GM12878 (cell line): ENCODE data around the gene LDB3. TPM values are rescaled to one million over a fixed set of nuclear protein-coding genes. Genes with fewer than 3 reads are reported as not detected.

Experiments used
- ATAC-seq: fragments of 200-7000 bp; cut with Tn5 transposase; 3 replicates; pipeline ENCODE4 v1.9.1; 2020; ENCODE audit warnings: mild to moderate bottlenecking, moderate library complexity
- BruUV-seq: library from RNA; stranded (reverse); fragments of 400-500 nt; replicated peaks from 2 replicates; lab custom pipeline; 2021; lab: Mats Ljungman, UMichigan
- CTCF ChIA-PET: fragments of 300-600 bp; sonication (Branson Sonifier 250); formaldehyde crosslinking; extraction: SDS; loops from one replicate; lab custom pipeline; 2021; ENCODE audit warnings: inconsistent platforms; lab: Yijun Ruan, JAX
- POLR2A ChIA-PET: fragments of 350-600 bp; formaldehyde crosslinking; extraction: SDS; loops from one replicate; lab custom pipeline; 2021; ENCODE audit warnings: inconsistent platforms; lab: Charles Lee
- RAD21 ChIA-PET: fragments of 300-600 bp; sonication (Branson Sonifier 250); formaldehyde crosslinking; loops from one replicate; lab custom pipeline; 2023; ENCODE audit warnings: antibody characterized with exemption; ENCODE audit not compliant: unreplicated experiment; lab: Charles Lee
- SMC1A ChIA-PET: fragments of 300-600 bp; sonication (Branson Sonifier 250); formaldehyde crosslinking; loops from one replicate; lab custom pipeline; 2023; ENCODE audit not compliant: unreplicated experiment, uncharacterized antibody; lab: Charles Lee
- DNase-seq: peaks from one replicate; pipeline ENCODE4 v3.0.0-alpha.2; 2011; ENCODE audit warnings: low read depth, low spot score
- FAIRE-seq: peaks from 3 replicates; lab custom pipeline; 2011; peaks lifted over from hg19 to GRCh38; lab: Jason Lieb, UNC
- H2AFZ ChIP-seq: 2 replicates; pipeline ENCODE4 v1.6.0; 2011; ENCODE audit warnings: low read depth, low read length, control low read depth; ENCODE audit not compliant: control insufficient read depth
- H3K27ac ChIP-seq: 2 replicates; pipeline ENCODE4 v1.5.1; 2011; ENCODE audit warnings: control low read depth; ENCODE audit not compliant: control insufficient read depth, insufficient read depth
- H3K27me3 ChIP-seq, 2 experiments: replicated peaks in 1 of 2; 2 replicates each; pipeline versions ENCODE4 v1.6.0 to v1.6.1; 2011; ENCODE audit warnings: low read length in 1 of 2; ENCODE audit not compliant: control insufficient read depth in 2 of 2, insufficient read depth in 2 of 2
- H3K36me3 ChIP-seq, 2 experiments: 2 replicates each; pipeline ENCODE4 v1.5.1; 2011; ENCODE audit warnings: low read length in 1 of 2; ENCODE audit not compliant: control insufficient read depth in 2 of 2, insufficient read depth in 2 of 2
- H3K4me1 ChIP-seq: 2 replicates; pipeline ENCODE4 v1.6.1; 2011; ENCODE audit warnings: mild to moderate bottlenecking, low read length, moderate library complexity, mixed read lengths; ENCODE audit not compliant: control insufficient read depth, insufficient read depth
- H3K4me2 ChIP-seq: 2 replicates; pipeline ENCODE4 v1.6.0; 2011; ENCODE audit warnings: control low read depth; ENCODE audit not compliant: control insufficient read depth, insufficient read depth
- H3K4me3 ChIP-seq: fragments of 200-600 bp; sonication (generic); 2 replicates; pipeline ENCODE4 v1.5.1; 2016
- H3K79me2 ChIP-seq: 2 replicates; pipeline ENCODE4 v1.6.0; 2011; ENCODE audit warnings: low read length; ENCODE audit not compliant: control insufficient read depth, insufficient read depth
- H3K9ac ChIP-seq: 2 replicates; pipeline ENCODE4 v1.8.0; 2011; ENCODE audit warnings: low read length, control low read depth, mixed read lengths; ENCODE audit not compliant: control insufficient read depth, insufficient read depth
- H3K9me3 ChIP-seq: replicated peaks from 3 replicates; pipeline ENCODE4 v1.5.1; 2011; ENCODE audit warnings: mild to moderate bottlenecking, low read length; ENCODE audit not compliant: control insufficient read depth, insufficient read depth
- H4K20me1 ChIP-seq: 2 replicates; pipeline ENCODE4 v1.6.0; 2011; ENCODE audit not compliant: control insufficient read depth, insufficient read depth
- CBFB ChIP-seq: IDR thresholded peaks from 2 replicates; pipeline ENCODE4 v1.6.1; 2016; ENCODE audit warnings: antibody characterized with exemption, low read depth
- CBX3 ChIP-seq: fragments of 200-600 bp; sonication (generic); IDR thresholded peaks from 2 replicates; pipeline ENCODE4 v1.6.1; 2016; ENCODE audit warnings: low read depth, borderline replicate concordance
- HDGF ChIP-seq: fragments of 450-650 bp; IDR thresholded peaks from 2 replicates; pipeline ENCODE4 v1.6.1; 2016; ENCODE audit warnings: antibody characterized with exemption
- MEF2B ChIP-seq: fragments of 450-650 bp; IDR thresholded peaks from 2 replicates; pipeline ENCODE4 v1.6.1; 2018; ENCODE audit warnings: mild to moderate bottlenecking, moderate library complexity; ENCODE audit not compliant: partially characterized antibody, poor library complexity, severe bottlenecking
- NBN ChIP-seq: fragments of 450-650 bp; IDR thresholded peaks from 2 replicates; pipeline ENCODE4 v1.6.1; 2016
- NRF1 ChIP-seq: conservative IDR thresholded peaks from 2 replicates; pipeline ENCODE4 v1.6.1; 2011; ENCODE audit warnings: mild to moderate bottlenecking, low read depth, low read length, improper control_type of control experiment
- POLR2AphosphoS2 ChIP-seq: IDR thresholded peaks from 2 replicates; pipeline ENCODE4 v1.6.1; 2011; ENCODE audit warnings: low read depth, mild to moderate bottlenecking, low read length, improper control_type of control experiment, moderate library complexity
- POLR2AphosphoS5 ChIP-seq: IDR thresholded peaks from 2 replicates; pipeline ENCODE4 v1.6.1; 2011; ENCODE audit warnings: mild to moderate bottlenecking, low read length, inconsistent platforms
- RELA ChIP-seq: fragments of 450-650 bp; IDR thresholded peaks from 2 replicates; pipeline ENCODE4 v1.8.0; 2014; ENCODE audit warnings: borderline replicate concordance; ENCODE audit not compliant: partially characterized antibody
- SRF ChIP-seq, 2 experiments: IDR thresholded peaks; 2 replicates each; pipeline ENCODE4 v1.6.1; 2011; ENCODE audit warnings: low read depth in 2 of 2, low read length in 2 of 2, mild to moderate bottlenecking in 1 of 2, moderate library complexity in 1 of 2
- ZBED1 ChIP-seq: IDR thresholded peaks from 2 replicates; pipeline ENCODE4 v1.6.1; 2016; ENCODE audit warnings: borderline replicate concordance
- WGBS: methylation state at CpG from one replicate; pipeline ENCODE4 v1.1.6; 2016; ENCODE audit warnings: low lambda C conversion rate; ENCODE audit not compliant: insufficient replicate concordance, insufficient coverage; ENCODE audit errors: missing lambda C conversion rate; 5-methylcytosine and 5-hydroxymethylcytosine counted together
- in situ Hi-C: fragments of 300-500 bp; cut with MboI; formaldehyde crosslinking; loops from 9 replicates; pipeline ENCODE4 v1.14.3; 2018; ENCODE audit warnings: mixed read lengths
- intact Hi-C: fragments of 100-400 bp; cut with micrococcal nuclease; formaldehyde crosslinking; loops from one replicate; pipeline ENCODE4 v1.14.2; 2022; ENCODE audit not compliant: unreplicated experiment
- polyA plus RNA-seq, 11 experiments: library from polyadenylated mRNA; depleted of rRNA in 4 of 11; unstranded in 6 of 11; stranded (reverse) in 5 of 11; fragments of >200 nt; fragmentation: Nextera tagmentation in 4 of 11; fragmentation: Illumina TruSeq in 1 of 11; extraction: Ambion mirVana in 4 of 11; extraction: Trizol in 1 of 11; gene quantifications; 1 replicate in 1 of 11; 2 replicates in 10 of 11; pipeline versions ENCODE4 v1.2.1 to v1.2.3, GENCODE V29; 2011 to 2016; ENCODE audit warnings: inconsistent platforms in 2 of 11, missing spikeins in 2 of 11, low read depth in 1 of 11
- total RNA-seq, 4 experiments: library from RNA; depleted of rRNA in 3 of 4; stranded (reverse); fragments of >200 nt in 3 of 4; fragmentation: Illumina TruSeq in 1 of 4; extraction: Trizol in 1 of 4; gene quantifications; 2 replicates each; pipeline versions ENCODE4 v1.2.1 to v1.2.3, GENCODE V29; 2013 to 2021
- TF ChIP-seq, protein P1 (sequence below): IDR thresholded peaks from 2 replicates; pipeline ENCODE4 v1.6.1; 2012; ENCODE audit warnings: low read depth, low read length, improper control_type of control experiment

The LDB3 gene
- total and polyA plus RNA-seq, 10 of the 15 experiments (the other 5 are each of a cell fraction or from before 2014, with no cell fraction given), result 0.02 to 0.07 (median 0.04) TPM; not detected in 1

DNA sequence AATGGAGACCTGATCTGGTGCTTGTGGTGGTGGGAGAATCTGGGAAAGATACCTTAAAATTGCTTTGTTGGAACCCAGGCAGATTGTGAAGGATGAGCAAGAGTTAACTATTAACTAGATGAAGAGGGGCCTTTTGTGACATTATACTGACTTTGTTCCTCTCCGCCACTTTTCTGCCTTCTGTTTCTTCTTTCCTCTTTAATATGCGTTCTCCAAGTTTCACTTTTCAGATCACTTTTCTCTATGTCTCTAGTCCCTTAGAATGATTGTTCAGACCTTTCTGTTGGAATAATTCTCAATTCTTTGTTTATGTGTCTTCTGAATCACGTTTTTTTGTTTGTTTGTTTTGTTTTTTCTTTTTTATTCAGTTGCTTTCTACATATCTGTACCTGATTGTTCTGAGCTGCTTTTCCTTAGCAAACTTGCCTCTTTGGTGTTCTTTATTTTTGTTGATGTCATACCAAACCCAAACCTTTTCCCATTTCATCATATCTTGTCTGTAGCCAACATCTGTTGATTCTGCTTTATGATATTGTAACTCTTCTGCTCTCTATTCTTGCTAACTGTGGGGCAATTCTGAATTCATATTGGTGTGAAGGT, 90.9 kb downstream of the LDB3 start:
- Histone ChIP-seq H4K20me1 (no peaks in the 10 kb centered on the region), H2AFZ (no peak overlapping the region), H3K9me3 (no peaks in the 10 kb centered on the region; the same call in 2 of the 3 replicates), H3K27me3 (no peaks in the 10 kb centered on the region), H3K79me2 (peaks cover 67% of the 10 kb centered on the region), H3K4me1 (no peaks in the 10 kb centered on the region; the same call in 1 of the 2 replicates), H3K9ac (no peak overlapping the region), H3K4me2 (peak overlapping the region; percentile 81), H3K27ac (peak overlapping the region; percentile 17; the same call in 1 of the 2 replicates), H3K36me3 (no peaks in the 10 kb centered on the region), H3K4me3 (peak overlapping the region; percentile 79)
- intact Hi-C loops, result no loop called here
- TF ChIP-seq NBN (peak; percentile 36; the same call in 1 of the 2 replicates), SRF (IDR thresholded peaks at IDR 0.05; ENCODE audit: low read depth in 2 of 2, low read length in 2 of 2) (no peak), HDGF (0 out of 2 replicates have a peak, but pooled peaks have one; percentile 33)
- ATAC-seq (no peak), DNase-seq (no peak), FAIRE-seq (peak; percentile 78)
- ChIA-PET CTCF (interaction anchor here (0.7 to 1.9 kb wide), 6 partner anchors 9 to 145 kb away, joined by 3 to 7 read pairs (median 6); no protein-coding TSS in a partner anchor), RAD21 (interaction anchor here (1.5 to 2.6 kb wide), 5 partner anchors 19 to 120 kb away, joined by 3 to 16 read pairs (median 5); no protein-coding TSS in a partner anchor), SMC1A (interaction anchor here (1.1 to 2.6 kb wide), 7 partner anchors 11 to 131 kb away, joined by 3 to 11 read pairs (median 8); no protein-coding TSS in a partner anchor), POLR2A (interaction anchor here (0.6 kb wide), 1 partner anchor 112 kb away, joined by 4 read pairs; no protein-coding TSS in a partner anchor)
- BruUV-seq, result no TSS peak
- WGBS, result 73% methylated on average over 3 of the region's 3 CpGs
- in situ Hi-C loops, result no loop called here

DNA sequence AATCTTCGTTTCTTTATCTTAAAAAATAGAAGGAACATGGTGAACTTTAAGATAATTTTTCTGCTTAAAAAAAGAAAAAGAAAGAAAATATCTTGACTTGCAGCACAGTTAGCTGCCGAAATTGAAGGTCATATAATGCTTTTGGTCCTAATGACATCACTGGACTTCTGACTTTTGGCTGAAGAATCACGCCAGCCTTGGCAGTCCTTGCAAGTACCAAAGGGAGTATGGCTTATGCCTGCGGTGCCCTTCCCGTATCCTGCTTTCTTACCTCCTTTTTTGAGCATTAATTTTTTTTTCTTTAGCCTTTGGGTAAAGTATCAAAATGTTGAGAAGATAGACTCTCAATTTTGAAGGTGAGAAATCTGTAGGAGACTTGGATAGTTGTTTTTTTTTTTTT, 95.1 kb downstream of the LDB3 start:
- ChIA-PET CTCF (no interaction called here), POLR2A (interaction anchor here (0.9 kb wide), 1 partner anchor 10 kb away, joined by 3 read pairs; no protein-coding TSS in a partner anchor), RAD21 (no interaction called here), SMC1A (interaction anchor here (2.6 kb wide), 1 partner anchor 8 kb away, joined by 10 read pairs; no protein-coding TSS in a partner anchor)
- no peak overlapping the region for H2AFZ ChIP-seq
- intact Hi-C loops (loop anchor here (5.0 kb wide), 1 partner anchor 84 kb away; no protein-coding TSS in a partner anchor), in situ Hi-C loops (no loop called here)
- no peak overlapping the region for H3K9ac ChIP-seq
- FAIRE-seq, result no peak
- H3K4me3 ChIP-seq, result no peak overlapping the region
- H3K36me3 ChIP-seq, result no peaks in the 10 kb centered on the region
- peaks cover 65% of the 10 kb centered on the region for H3K79me2 ChIP-seq
- no peaks in the 10 kb centered on the region for H3K27me3 ChIP-seq
- no peak for DNase-seq
- H3K4me2 ChIP-seq, result no peak overlapping the region
- H3K9me3 ChIP-seq, result no peaks in the 10 kb centered on the region; the same call in 2 of the 3 replicates
- no peaks in the 10 kb centered on the region for H4K20me1 ChIP-seq
- no peak for ATAC-seq
- no TSS peak for BruUV-seq
- H3K27ac ChIP-seq, result no peak overlapping the region
- H3K4me1 ChIP-seq, result no peaks in the 10 kb centered on the region
- 92% methylated on average over 5 of the region's 5 CpGs for WGBS
- TF ChIP-seq RELA, result no peak
- no peak for TF ChIP-seq MEF2B
- no peak for TF ChIP-seq POLR2AphosphoS5
- no peak for TF ChIP-seq CBX3
- TF ChIP-seq, protein P1, sequence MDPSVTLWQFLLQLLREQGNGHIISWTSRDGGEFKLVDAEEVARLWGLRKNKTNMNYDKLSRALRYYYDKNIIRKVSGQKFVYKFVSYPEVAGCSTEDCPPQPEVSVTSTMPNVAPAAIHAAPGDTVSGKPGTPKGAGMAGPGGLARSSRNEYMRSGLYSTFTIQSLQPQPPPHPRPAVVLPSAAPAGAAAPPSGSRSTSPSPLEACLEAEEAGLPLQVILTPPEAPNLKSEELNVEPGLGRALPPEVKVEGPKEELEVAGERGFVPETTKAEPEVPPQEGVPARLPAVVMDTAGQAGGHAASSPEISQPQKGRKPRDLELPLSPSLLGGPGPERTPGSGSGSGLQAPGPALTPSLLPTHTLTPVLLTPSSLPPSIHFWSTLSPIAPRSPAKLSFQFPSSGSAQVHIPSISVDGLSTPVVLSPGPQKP, result no peak
- TF ChIP-seq ZBED1, result no peak
- no peak for TF ChIP-seq POLR2AphosphoS2
- no peak for TF ChIP-seq NRF1
- TF ChIP-seq CBFB, result no peak
